A549 (cell line): ENCODE results near the gene BRD1. TPM values are rescaled to one million over a fixed set of nuclear protein-coding genes. Genes with fewer than 3 reads are reported as not detected.
"Not testable (repeated sequence)": the region's sequence is repeated elsewhere in the genome, so short reads cannot be mapped to it uniquely, and the experiment has no call there.

Experiments
- ATAC-seq, 2 experiments: fragments of 200-7000 bp in 1 of 2; fragments of >200 bp in 1 of 2; cut with Nextera tagmentation in 1 of 2; cut with Tn5 transposase in 1 of 2; 3 replicates each; pipeline versions ENCODE4 v1.8.0 to v1.9.1; 2018 to 2020; ENCODE audit warnings: mild to moderate bottlenecking in 1 of 2, moderate library complexity in 1 of 2
- CTCF ChIA-PET: fragments of 300-600 bp; sonication (Branson Sonifier 250); formaldehyde crosslinking; extraction: SDS; loops from one replicate; lab custom pipeline; 2021; ENCODE audit warnings: antibody characterized with exemption, inconsistent platforms; lab: Yijun Ruan, JAX
- POLR2A ChIA-PET: fragments of 350-600 bp; formaldehyde crosslinking; extraction: SDS; loops from one replicate; lab custom pipeline; 2021; ENCODE audit warnings: antibody characterized with exemption, inconsistent platforms; lab: Yijun Ruan, JAX
- DNase-seq, 2 experiments: peaks; one replicate each; pipeline versions ENCODE4 v3.0.0 to v3.0.0-alpha.2; 2011 to 2016; ENCODE audit warnings: low read depth in 1 of 2, low spot score in 1 of 2
- FAIRE-seq: peaks from 2 replicates; lab custom pipeline; 2011; peaks lifted over from hg19 to GRCh38; lab: Jason Lieb, UNC
- H3K27ac ChIP-seq, 2 experiments: fragments of >200 bp; sonication (Bioruptor Twin); formaldehyde crosslinking; 3 replicates each; pipeline ENCODE4 v1.5.1; 2016 to 2017
- H3K4me1 ChIP-seq: fragments of >200 bp; sonication (Bioruptor Twin); formaldehyde crosslinking; 3 replicates; pipeline ENCODE4 v1.6.1; 2016
- H3K4me2 ChIP-seq: fragments of >200 bp; sonication (Bioruptor Twin); formaldehyde crosslinking; 3 replicates; pipeline ENCODE4 v1.6.1; 2016
- H3K4me3 ChIP-seq: fragments of >200 bp; sonication (Bioruptor Twin); formaldehyde crosslinking; 3 replicates; pipeline ENCODE4 v1.5.1; 2016
- H3K9me3 ChIP-seq: fragments of >200 bp; sonication (Bioruptor Twin); formaldehyde crosslinking; 3 replicates; pipeline ENCODE4 v1.6.1; 2016
- CHD4 ChIP-seq: fragments of 200-600 bp; sonication (generic); IDR thresholded peaks from 2 replicates; pipeline ENCODE4 v1.6.1; 2016; ENCODE audit warnings: antibody characterized with exemption, mild to moderate bottlenecking, borderline replicate concordance
- EHMT2 ChIP-seq: fragments of 200-600 bp; sonication (generic); IDR thresholded peaks from 2 replicates; pipeline ENCODE4 v1.6.1; 2016; ENCODE audit warnings: antibody characterized with exemption, low read depth, mild to moderate bottlenecking, moderate library complexity
- HDAC2 ChIP-seq: fragments of 200-600 bp; sonication (generic); IDR thresholded peaks from 2 replicates; pipeline ENCODE4 v1.6.1; 2016
- HOXB13 ChIP-seq: fragments of 250-450 bp; sonication (Bioruptor Pico); IDR thresholded peaks from 2 replicates; pipeline ENCODE4 v1.5.0; 2020; ENCODE audit warnings: low read depth, mild to moderate bottlenecking, moderate library complexity
- JUN ChIP-seq, 2 experiments: fragments of >200 bp; sonication (Bioruptor Twin); formaldehyde crosslinking; IDR thresholded peaks; 2 replicates in 1 of 2; 3 replicates in 1 of 2; pipeline ENCODE4 v1.6.1; 2016 to 2017
- MAFK ChIP-seq: fragments of 450-650 bp; IDR thresholded peaks from 2 replicates; pipeline ENCODE4 v1.6.1; 2014; ENCODE audit not compliant: partially characterized antibody
- NPAS2 ChIP-seq: fragments of 250-450 bp; sonication (Bioruptor Pico); IDR thresholded peaks from 2 replicates; pipeline ENCODE4 v1.8.0; 2022; ENCODE audit warnings: mild to moderate bottlenecking, moderate library complexity, borderline replicate concordance
- NR3C1 ChIP-seq: fragments of >200 bp; sonication (Bioruptor Twin); formaldehyde crosslinking; IDR thresholded peaks from 3 replicates; pipeline ENCODE4 v1.6.1; 2017
- PHF8 ChIP-seq: fragments of 200-600 bp; sonication (generic); IDR thresholded peaks from 2 replicates; pipeline ENCODE4 v1.6.1; 2016; ENCODE audit warnings: low read depth, mild to moderate bottlenecking, antibody characterized with exemption, moderate library complexity, borderline replicate concordance
- POLR2A ChIP-seq: IDR thresholded peaks from 2 replicates; pipeline ENCODE4 v1.6.1; 2012; ENCODE audit warnings: mild to moderate bottlenecking, low read length
- RAD21 ChIP-seq, 2 experiments: fragments of >200 bp in 1 of 2; sonication (Bioruptor Twin) in 1 of 2; formaldehyde crosslinking in 1 of 2; IDR thresholded peaks in 1 of 2; conservative IDR thresholded peaks in 1 of 2; 2 replicates in 1 of 2; 3 replicates in 1 of 2; pipeline ENCODE4 v1.6.1; 2012 to 2018; ENCODE audit warnings: inconsistent platforms in 1 of 2
- RNF2 ChIP-seq: fragments of 200-600 bp; sonication (generic); IDR thresholded peaks from 2 replicates; pipeline ENCODE4 v1.6.1; 2016; ENCODE audit warnings: low read depth, mild to moderate bottlenecking, antibody characterized with exemption, moderate library complexity, borderline replicate concordance
- SREBF2 ChIP-seq: fragments of 450-650 bp; IDR thresholded peaks from 2 replicates; pipeline ENCODE4 v1.6.1; 2014; ENCODE audit warnings: mild to moderate bottlenecking, moderate library complexity
- ZC3H11A ChIP-seq: fragments of 450-650 bp; IDR thresholded peaks from 2 replicates; pipeline ENCODE4 v1.6.1; 2014; ENCODE audit warnings: antibody characterized with exemption, mild to moderate bottlenecking
- ZNF302 ChIP-seq: fragments of 250-450 bp; sonication (Bioruptor Pico); IDR thresholded peaks from 2 replicates; pipeline ENCODE4 v1.9.0; 2021; ENCODE audit warnings: inconsistent platforms, mild to moderate bottlenecking, moderate library complexity
- WGBS: methylation state at CpG from one replicate; pipeline ENCODE4 v1.1.6; 2017; ENCODE audit errors: missing lambda C conversion rate; 5-methylcytosine and 5-hydroxymethylcytosine counted together
- polyA plus RNA-seq, 4 experiments: library from polyadenylated mRNA; depleted of rRNA in 3 of 4; stranded (reverse); fragments of >200 nt; fragmentation: RNase III in 1 of 4; extraction: RNeasy Plus Mini Kit Qiagen cat#74134 plus additional on column Dnase treatment in 1 of 4; gene quantifications; 2 replicates in 3 of 4; 3 replicates in 1 of 4; pipeline ENCODE4 v1.2.3, GENCODE V29; 2011 to 2017
- TF ChIP-seq, protein P1 (sequence below): IDR thresholded peaks from 2 replicates; pipeline ENCODE4 v1.6.1; 2012
- TF ChIP-seq, protein P2 (sequence below): fragments of 200-600 bp; sonication (generic); IDR thresholded peaks from 2 replicates; pipeline ENCODE4 v1.6.1; 2016; ENCODE audit warnings: antibody characterized with exemption, mild to moderate bottlenecking, moderate library complexity
- TF ChIP-seq, protein P3 (sequence below): fragments of 250-450 bp; sonication (Bioruptor Pico); IDR thresholded peaks from 2 replicates; pipeline ENCODE4 v1.5.0; 2020; ENCODE audit warnings: low read depth, mild to moderate bottlenecking, moderate library complexity

The BRD1 gene
- polyA plus RNA-seq, 2 of the 4 experiments (the other 2 are of a cell fraction), result 3.7 to 11.5 TPM

GRCh38 chr22:49853981-49854831 lies 26.5 kb upstream of the BRD1 start:
- CTCF ChIA-PET, result no interaction called here
- H3K27ac ChIP-seq, result peak overlapping the region; percentile 79 to 97
- no peaks in the 10 kb centered on the region for H3K9me3 ChIP-seq
- peaks cover 12% of the 10 kb centered on the region for H3K4me1 ChIP-seq
- no peak for FAIRE-seq
- 3% methylated on average over 22 of the region's 101 CpGs for WGBS
- peak in 1 of 2 experiments; percentile 21 for DNase-seq
- TF ChIP-seq, protein P1, sequence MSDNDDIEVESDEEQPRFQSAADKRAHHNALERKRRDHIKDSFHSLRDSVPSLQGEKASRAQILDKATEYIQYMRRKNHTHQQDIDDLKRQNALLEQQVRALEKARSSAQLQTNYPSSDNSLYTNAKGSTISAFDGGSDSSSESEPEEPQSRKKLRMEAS, result 0 out of 2 replicates have a peak, but pooled peaks have one; percentile 33
- TF ChIP-seq NR3C1, result no peak
- peak in 1 of 2 experiments; percentile 55; a peak in 3 of 6 replicates for ATAC-seq
- H3K4me3 ChIP-seq, result peak overlapping the region; percentile 79
- POLR2A ChIA-PET, result no interaction called here
- H3K4me2 ChIP-seq, result peak overlapping the region; percentile 86

GRCh38 chr22:49852898-49853894 lies 25.5 kb upstream of the BRD1 start, which contains the start of gene ZBED4:
ZBED4 (plus strand) TSS chr22:49853844; CDS start chr22:49883663, 29,819 bp downstream.
- 1% methylated on average over 10 of the region's 127 CpGs for WGBS

DNA sequence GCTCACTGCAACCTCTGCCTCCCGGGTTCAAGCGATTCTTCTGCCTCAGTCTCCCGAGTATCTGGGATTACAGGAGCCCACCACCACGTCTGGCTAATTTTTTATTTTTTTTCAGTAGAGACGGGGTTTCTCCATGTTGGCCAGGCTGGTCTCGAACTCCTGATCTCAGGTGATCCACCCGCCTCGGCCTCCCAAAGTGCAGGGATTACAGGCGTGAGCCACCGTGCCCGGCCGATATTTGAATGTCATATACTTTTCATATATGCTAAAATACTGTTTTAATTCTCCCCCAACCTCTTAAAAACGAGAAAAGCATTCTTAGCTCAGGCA lies 24.9 kb upstream of the BRD1 start:
- CTCF ChIA-PET, H3K9me3 ChIP-seq, ATAC-seq, POLR2A ChIA-PET, FAIRE-seq, DNase-seq: not testable (repeated sequence)
- Histone ChIP-seq H3K27ac (peak overlapping the region; percentile 96 to 99), H3K4me1 (peaks cover 12% of the 10 kb centered on the region), H3K4me3 (peak overlapping the region; percentile 61), H3K4me2 (peak overlapping the region; percentile 97)
- WGBS, result 76% methylated on average over 13 of the region's 13 CpGs

More at GRCh38 chr22:49852898-49853894, 25.5 kb upstream of the BRD1 start, which contains the start of gene ZBED4:
- POLR2A ChIA-PET, result no interaction called here
- CTCF ChIA-PET, result no interaction called here
- Histone ChIP-seq H3K27ac (peak within 1 kb of the TSS; percentile 96 to 99), H3K4me2 (peak within 1 kb of the TSS; percentile 97), H3K4me3 (peak within 1 kb of the TSS; percentile 79), H3K4me1 (peaks cover 12% of the 10 kb centered on the region), H3K9me3 (no peaks in the 10 kb centered on the region)
- TF ChIP-seq ZC3H11A (no peak), JUN (IDR thresholded peaks at IDR 0.05) (peak in 1 of 2 experiments; percentile 85; a peak in 3 of 5 replicates), SREBF2 (no peak), HDAC2 (no peak), RNF2 (no peak), POLR2A (peak; percentile 81), HOXB13 (CRISPR knock-in tag) (no peak), CHD4 (no peak), PHF8 (peak; percentile 86), NPAS2 (no peak), ZNF302 (no peak), MAFK (no peak), RAD21 (conservative IDR thresholded peaks at IDR 0.05 in 1 of 2, IDR thresholded peaks at IDR 0.05 in 1 of 2) (no peak), EHMT2 (no peak)
- TF ChIP-seq, protein P2, sequence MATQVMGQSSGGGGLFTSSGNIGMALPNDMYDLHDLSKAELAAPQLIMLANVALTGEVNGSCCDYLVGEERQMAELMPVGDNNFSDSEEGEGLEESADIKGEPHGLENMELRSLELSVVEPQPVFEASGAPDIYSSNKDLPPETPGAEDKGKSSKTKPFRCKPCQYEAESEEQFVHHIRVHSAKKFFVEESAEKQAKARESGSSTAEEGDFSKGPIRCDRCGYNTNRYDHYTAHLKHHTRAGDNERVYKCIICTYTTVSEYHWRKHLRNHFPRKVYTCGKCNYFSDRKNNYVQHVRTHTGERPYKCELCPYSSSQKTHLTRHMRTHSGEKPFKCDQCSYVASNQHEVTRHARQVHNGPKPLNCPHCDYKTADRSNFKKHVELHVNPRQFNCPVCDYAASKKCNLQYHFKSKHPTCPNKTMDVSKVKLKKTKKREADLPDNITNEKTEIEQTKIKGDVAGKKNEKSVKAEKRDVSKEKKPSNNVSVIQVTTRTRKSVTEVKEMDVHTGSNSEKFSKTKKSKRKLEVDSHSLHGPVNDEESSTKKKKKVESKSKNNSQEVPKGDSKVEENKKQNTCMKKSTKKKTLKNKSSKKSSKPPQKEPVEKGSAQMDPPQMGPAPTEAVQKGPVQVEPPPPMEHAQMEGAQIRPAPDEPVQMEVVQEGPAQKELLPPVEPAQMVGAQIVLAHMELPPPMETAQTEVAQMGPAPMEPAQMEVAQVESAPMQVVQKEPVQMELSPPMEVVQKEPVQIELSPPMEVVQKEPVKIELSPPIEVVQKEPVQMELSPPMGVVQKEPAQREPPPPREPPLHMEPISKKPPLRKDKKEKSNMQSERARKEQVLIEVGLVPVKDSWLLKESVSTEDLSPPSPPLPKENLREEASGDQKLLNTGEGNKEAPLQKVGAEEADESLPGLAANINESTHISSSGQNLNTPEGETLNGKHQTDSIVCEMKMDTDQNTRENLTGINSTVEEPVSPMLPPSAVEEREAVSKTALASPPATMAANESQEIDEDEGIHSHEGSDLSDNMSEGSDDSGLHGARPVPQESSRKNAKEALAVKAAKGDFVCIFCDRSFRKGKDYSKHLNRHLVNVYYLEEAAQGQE, result no peak; the same call in 1 of the 2 replicates
- TF ChIP-seq, protein P3, sequence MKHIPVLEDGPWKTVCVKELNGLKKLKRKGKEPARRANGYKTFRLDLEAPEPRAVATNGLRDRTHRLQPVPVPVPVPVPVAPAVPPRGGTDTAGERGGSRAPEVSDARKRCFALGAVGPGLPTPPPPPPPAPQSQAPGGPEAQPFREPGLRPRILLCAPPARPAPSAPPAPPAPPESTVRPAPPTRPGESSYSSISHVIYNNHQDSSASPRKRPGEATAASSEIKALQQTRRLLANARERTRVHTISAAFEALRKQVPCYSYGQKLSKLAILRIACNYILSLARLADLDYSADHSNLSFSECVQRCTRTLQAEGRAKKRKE, result no peak
- TF ChIP-seq, protein P1, result peak; percentile 59
- no peak for FAIRE-seq
- peak; percentile 77 to 94 for DNase-seq
- ATAC-seq, result peak; percentile 80 to 92
